GM23338 (cell line): ENCODE data around the gene PAIP2B. TPM values are rescaled to one million over a fixed set of nuclear protein-coding genes. Genes with fewer than 3 reads are reported as not detected.

Experiments used
- ATAC-seq: fragments of 200-7000 bp; cut with Tn5 transposase; 3 replicates; pipeline ENCODE4 v1.9.1; 2020
- DNase-seq: peaks from one replicate; pipeline ENCODE4 v3.0.0-alpha.2; 2015; ENCODE audit warnings: low spot score
- H2AFZ ChIP-seq: fragments of 200-600 bp; sonication (generic); 2 replicates; pipeline ENCODE4 v1.8.0; 2016; ENCODE audit warnings: antibody characterized with exemption, mild to moderate bottlenecking, moderate library complexity
- H3F3A ChIP-seq: fragments of 200-600 bp; sonication (generic); replicated peaks from 2 replicates; pipeline ENCODE4 v1.8.0; 2017; ENCODE audit warnings: antibody characterized with exemption, mixed run types, low read depth
- H3K27ac ChIP-seq: fragments of 200-600 bp; sonication (generic); 2 replicates; pipeline ENCODE4 v1.6.1; 2016; ENCODE audit warnings: low read depth
- H3K27me3 ChIP-seq: fragments of 200-600 bp; sonication (generic); 2 replicates; pipeline ENCODE4 v1.8.0; 2016; ENCODE audit warnings: mild to moderate bottlenecking, mixed run types, moderate library complexity; ENCODE audit not compliant: insufficient read depth
- H3K36me3 ChIP-seq: fragments of 200-600 bp; sonication (generic); 2 replicates; pipeline ENCODE4 v1.8.0; 2016; ENCODE audit warnings: mild to moderate bottlenecking; ENCODE audit not compliant: insufficient read depth
- H3K4me1 ChIP-seq: fragments of 200-600 bp; sonication (generic); 2 replicates; pipeline ENCODE4 v1.8.0; 2016; ENCODE audit warnings: mild to moderate bottlenecking, moderate library complexity; ENCODE audit not compliant: insufficient read depth
- H3K4me2 ChIP-seq: fragments of 200-600 bp; sonication (generic); 2 replicates; pipeline ENCODE4 v1.7.1; 2017; ENCODE audit warnings: mixed run types
- H3K4me3 ChIP-seq: fragments of 200-600 bp; sonication (generic); 2 replicates; pipeline ENCODE4 v1.6.1; 2016; ENCODE audit warnings: mixed run types
- H3K79me2 ChIP-seq: fragments of 200-600 bp; sonication (generic); replicated peaks from 2 replicates; pipeline ENCODE4 v1.8.0; 2017; ENCODE audit warnings: mild to moderate bottlenecking; ENCODE audit not compliant: insufficient read depth
- H3K9me2 ChIP-seq: fragments of 200-600 bp; sonication (generic); 2 replicates; pipeline ENCODE4 v1.8.0; 2017; ENCODE audit not compliant: insufficient read depth
- H4K20me1 ChIP-seq: fragments of 200-600 bp; sonication (generic); replicated peaks from 2 replicates; pipeline ENCODE4 v1.8.0; 2017; ENCODE audit warnings: mild to moderate bottlenecking; ENCODE audit not compliant: insufficient read depth
- H3K27ac Mint-ChIP-seq: 2 replicates; pipeline ENCODE4 v1.8.0; 2020; ENCODE audit warnings: inconsistent platforms, mild to moderate bottlenecking, moderate library complexity, mixed read lengths
- H3K27me3 Mint-ChIP-seq: 3 replicates; pipeline ENCODE4 v1.8.0; 2022; ENCODE audit warnings: low read depth, mild to moderate bottlenecking, moderate library complexity, mixed read lengths, inconsistent platforms; ENCODE audit not compliant: insufficient read depth, poor library complexity
- H3K36me3 Mint-ChIP-seq: 3 replicates; pipeline ENCODE4 v1.8.0; 2021; ENCODE audit warnings: low read depth, mild to moderate bottlenecking, inconsistent platforms, moderate library complexity, mixed read lengths
- H3K4me1 Mint-ChIP-seq: 3 replicates; pipeline ENCODE4 v1.8.0; 2020; ENCODE audit warnings: mild to moderate bottlenecking, inconsistent platforms, mixed read lengths
- H3K4me3 Mint-ChIP-seq: 3 replicates; pipeline ENCODE4 v1.8.0; 2021; ENCODE audit warnings: moderate library complexity, mild to moderate bottlenecking, inconsistent platforms, mixed read lengths
- H3K9me3 Mint-ChIP-seq: 3 replicates; pipeline ENCODE4 v1.8.0; 2020; ENCODE audit warnings: moderate library complexity, mild to moderate bottlenecking, inconsistent platforms, mixed read lengths
- CREB1 ChIP-seq: fragments of 250-450 bp; sonication (Bioruptor Pico); IDR thresholded peaks from 2 replicates; pipeline ENCODE4 v1.5.0; 2020; ENCODE audit warnings: low read depth, mild to moderate bottlenecking, moderate library complexity
- EZH2 ChIP-seq: fragments of 200-600 bp; sonication (generic); IDR thresholded peaks from one replicate; pipeline ENCODE4 v1.8.0; 2017; ENCODE audit warnings: antibody characterized with exemption, mild to moderate bottlenecking, low read depth; ENCODE audit not compliant: unreplicated experiment
- EZH2phosphoT487 ChIP-seq: fragments of 200-600 bp; sonication (generic); IDR thresholded peaks from one replicate; pipeline ENCODE4 v1.8.1; 2018; ENCODE audit warnings: antibody characterized with exemption; ENCODE audit not compliant: unreplicated experiment
- JUNB ChIP-seq: IDR thresholded peaks from one replicate; pipeline ENCODE4 v1.6.1; 2016; ENCODE audit warnings: antibody characterized with exemption; ENCODE audit not compliant: unreplicated experiment
- NANOG ChIP-seq: IDR thresholded peaks from 2 replicates; pipeline ENCODE4 v1.6.1; 2016; ENCODE audit warnings: antibody characterized with exemption, borderline replicate concordance
- POLR2AphosphoS5 ChIP-seq: IDR thresholded peaks from 2 replicates; pipeline ENCODE4 v1.6.1; 2016; ENCODE audit warnings: antibody characterized with exemption, low read depth
- STAT1 ChIP-seq: IDR thresholded peaks from one replicate; pipeline ENCODE4 v1.6.1; 2016; ENCODE audit warnings: antibody characterized with exemption; ENCODE audit not compliant: unreplicated experiment
- ZNF114 ChIP-seq: fragments of 250-450 bp; sonication (Bioruptor Pico); IDR thresholded peaks from 2 replicates; pipeline ENCODE4 v1.5.0; 2020; ENCODE audit warnings: mild to moderate bottlenecking, moderate library complexity
- ZNF331 ChIP-seq: fragments of 250-450 bp; sonication (Bioruptor Pico); IDR thresholded peaks from 2 replicates; pipeline ENCODE4 v1.5.0; 2020; ENCODE audit warnings: low read depth, mild to moderate bottlenecking, moderate library complexity
- polyA plus RNA-seq: library from polyadenylated mRNA; unstranded; fragments of >200 nt; fragmentation: Nextera tagmentation; extraction: Ambion mirVana; gene quantifications from 2 replicates; pipeline ENCODE4 v1.2.1, GENCODE V29; 2016
- total RNA-seq: library from RNA; depleted of rRNA; stranded (reverse); fragments of >200 nt; shearing (Covaris generic); gene quantifications from 2 replicates; pipeline ENCODE4 v1.2.3, GENCODE V29; 2014
- TF ChIP-seq, protein P1 (sequence below), 2 experiments: fragments of 200-600 bp in 1 of 2; sonication (generic) in 1 of 2; conservative IDR thresholded peaks; 2 replicates each; pipeline versions ENCODE4 v1.5.1 to v1.6.1; 2016 to 2017; ENCODE audit warnings: antibody characterized with exemption in 2 of 2, low read depth in 2 of 2, mild to moderate bottlenecking in 2 of 2, moderate library complexity in 1 of 2
- TF ChIP-seq, protein P2 (sequence below): IDR thresholded peaks from 2 replicates; pipeline ENCODE4 v1.6.1; 2016; ENCODE audit warnings: antibody characterized with exemption
- TF ChIP-seq, protein P3 (sequence below): fragments of 250-450 bp; sonication (Bioruptor Pico); IDR thresholded peaks from 2 replicates; pipeline ENCODE4 v1.5.0; 2020; ENCODE audit warnings: mild to moderate bottlenecking, moderate library complexity
- TF ChIP-seq, protein P4 (sequence below): IDR thresholded peaks from one replicate; pipeline ENCODE4 v1.6.1; 2018; ENCODE audit warnings: antibody characterized with exemption; ENCODE audit not compliant: unreplicated experiment

PAIP2B gene
- total and polyA plus RNA-seq, 2 experiments from 2014 or later = 7.6 to 29.7 TPM

DNA sequence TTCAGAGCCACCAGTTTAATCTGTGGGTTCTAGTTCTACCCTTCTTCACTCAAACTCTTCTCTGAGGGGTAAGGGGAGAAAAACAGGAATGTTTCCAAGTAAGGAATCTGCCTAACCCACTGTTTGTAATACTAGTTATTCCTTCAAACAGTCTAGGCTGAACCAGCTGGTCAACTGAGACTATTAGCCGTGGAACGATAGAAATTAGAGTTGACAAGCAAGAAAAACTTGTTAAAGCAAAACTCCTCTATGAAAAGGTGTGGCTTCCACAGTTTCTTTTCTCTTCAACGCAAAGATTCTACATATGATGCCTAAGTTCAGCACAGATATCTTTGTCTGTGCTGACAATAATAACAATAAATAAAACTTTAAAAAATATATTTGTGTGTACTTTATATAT lies 11.5 kb downstream of the PAIP2B start:
- H3K9me2 ChIP-seq = no peaks in the 10 kb centered on the region
- no peak overlapping the region for H3K27ac Mint-ChIP-seq
- H3K4me1 ChIP-seq = no peaks in the 10 kb centered on the region
- peaks cover 10% of the 10 kb centered on the region; the same call in 1 of the 2 replicates for H4K20me1 ChIP-seq
- H3K4me2 ChIP-seq = no peak overlapping the region
- no peaks in the 10 kb centered on the region; the same call in 1 of the 2 replicates for H3K36me3 ChIP-seq
- H3K27me3 Mint-ChIP-seq = peaks cover 5% of the 10 kb centered on the region
- 0 out of 3 replicates have a peak, but pooled peaks cover 3% of the 10 kb centered on the region for H3K36me3 Mint-ChIP-seq
- H3F3A ChIP-seq = no peaks in the 10 kb centered on the region
- H3K27ac ChIP-seq = no peak overlapping the region
- H3K79me2 ChIP-seq = peaks cover 21% of the 10 kb centered on the region
- no peak overlapping the region for H3K4me3 ChIP-seq
- H2AFZ ChIP-seq = no peak overlapping the region
- no peaks in the 10 kb centered on the region; the same call in 2 of the 3 replicates for H3K9me3 Mint-ChIP-seq
- no peak for DNase-seq
- TF ChIP-seq, protein P1, sequence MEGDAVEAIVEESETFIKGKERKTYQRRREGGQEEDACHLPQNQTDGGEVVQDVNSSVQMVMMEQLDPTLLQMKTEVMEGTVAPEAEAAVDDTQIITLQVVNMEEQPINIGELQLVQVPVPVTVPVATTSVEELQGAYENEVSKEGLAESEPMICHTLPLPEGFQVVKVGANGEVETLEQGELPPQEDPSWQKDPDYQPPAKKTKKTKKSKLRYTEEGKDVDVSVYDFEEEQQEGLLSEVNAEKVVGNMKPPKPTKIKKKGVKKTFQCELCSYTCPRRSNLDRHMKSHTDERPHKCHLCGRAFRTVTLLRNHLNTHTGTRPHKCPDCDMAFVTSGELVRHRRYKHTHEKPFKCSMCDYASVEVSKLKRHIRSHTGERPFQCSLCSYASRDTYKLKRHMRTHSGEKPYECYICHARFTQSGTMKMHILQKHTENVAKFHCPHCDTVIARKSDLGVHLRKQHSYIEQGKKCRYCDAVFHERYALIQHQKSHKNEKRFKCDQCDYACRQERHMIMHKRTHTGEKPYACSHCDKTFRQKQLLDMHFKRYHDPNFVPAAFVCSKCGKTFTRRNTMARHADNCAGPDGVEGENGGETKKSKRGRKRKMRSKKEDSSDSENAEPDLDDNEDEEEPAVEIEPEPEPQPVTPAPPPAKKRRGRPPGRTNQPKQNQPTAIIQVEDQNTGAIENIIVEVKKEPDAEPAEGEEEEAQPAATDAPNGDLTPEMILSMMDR (conservative IDR thresholded peaks at IDR 0.05; ENCODE audit: low read depth in 2 of 2) = no peak
- TF ChIP-seq EZH2 (no peak), CREB1 (CRISPR knock-in tag) (no peak), JUNB (no peak), NANOG (no peak), STAT1 (no peak), ZNF114 (no peak), EZH2phosphoT487 (no peak), ZNF331 (CRISPR knock-in tag) (no peak), POLR2AphosphoS5 (no peak)
- TF ChIP-seq, protein P2, sequence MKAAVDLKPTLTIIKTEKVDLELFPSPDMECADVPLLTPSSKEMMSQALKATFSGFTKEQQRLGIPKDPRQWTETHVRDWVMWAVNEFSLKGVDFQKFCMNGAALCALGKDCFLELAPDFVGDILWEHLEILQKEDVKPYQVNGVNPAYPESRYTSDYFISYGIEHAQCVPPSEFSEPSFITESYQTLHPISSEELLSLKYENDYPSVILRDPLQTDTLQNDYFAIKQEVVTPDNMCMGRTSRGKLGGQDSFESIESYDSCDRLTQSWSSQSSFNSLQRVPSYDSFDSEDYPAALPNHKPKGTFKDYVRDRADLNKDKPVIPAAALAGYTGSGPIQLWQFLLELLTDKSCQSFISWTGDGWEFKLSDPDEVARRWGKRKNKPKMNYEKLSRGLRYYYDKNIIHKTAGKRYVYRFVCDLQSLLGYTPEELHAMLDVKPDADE = no peak
- TF ChIP-seq, protein P3, sequence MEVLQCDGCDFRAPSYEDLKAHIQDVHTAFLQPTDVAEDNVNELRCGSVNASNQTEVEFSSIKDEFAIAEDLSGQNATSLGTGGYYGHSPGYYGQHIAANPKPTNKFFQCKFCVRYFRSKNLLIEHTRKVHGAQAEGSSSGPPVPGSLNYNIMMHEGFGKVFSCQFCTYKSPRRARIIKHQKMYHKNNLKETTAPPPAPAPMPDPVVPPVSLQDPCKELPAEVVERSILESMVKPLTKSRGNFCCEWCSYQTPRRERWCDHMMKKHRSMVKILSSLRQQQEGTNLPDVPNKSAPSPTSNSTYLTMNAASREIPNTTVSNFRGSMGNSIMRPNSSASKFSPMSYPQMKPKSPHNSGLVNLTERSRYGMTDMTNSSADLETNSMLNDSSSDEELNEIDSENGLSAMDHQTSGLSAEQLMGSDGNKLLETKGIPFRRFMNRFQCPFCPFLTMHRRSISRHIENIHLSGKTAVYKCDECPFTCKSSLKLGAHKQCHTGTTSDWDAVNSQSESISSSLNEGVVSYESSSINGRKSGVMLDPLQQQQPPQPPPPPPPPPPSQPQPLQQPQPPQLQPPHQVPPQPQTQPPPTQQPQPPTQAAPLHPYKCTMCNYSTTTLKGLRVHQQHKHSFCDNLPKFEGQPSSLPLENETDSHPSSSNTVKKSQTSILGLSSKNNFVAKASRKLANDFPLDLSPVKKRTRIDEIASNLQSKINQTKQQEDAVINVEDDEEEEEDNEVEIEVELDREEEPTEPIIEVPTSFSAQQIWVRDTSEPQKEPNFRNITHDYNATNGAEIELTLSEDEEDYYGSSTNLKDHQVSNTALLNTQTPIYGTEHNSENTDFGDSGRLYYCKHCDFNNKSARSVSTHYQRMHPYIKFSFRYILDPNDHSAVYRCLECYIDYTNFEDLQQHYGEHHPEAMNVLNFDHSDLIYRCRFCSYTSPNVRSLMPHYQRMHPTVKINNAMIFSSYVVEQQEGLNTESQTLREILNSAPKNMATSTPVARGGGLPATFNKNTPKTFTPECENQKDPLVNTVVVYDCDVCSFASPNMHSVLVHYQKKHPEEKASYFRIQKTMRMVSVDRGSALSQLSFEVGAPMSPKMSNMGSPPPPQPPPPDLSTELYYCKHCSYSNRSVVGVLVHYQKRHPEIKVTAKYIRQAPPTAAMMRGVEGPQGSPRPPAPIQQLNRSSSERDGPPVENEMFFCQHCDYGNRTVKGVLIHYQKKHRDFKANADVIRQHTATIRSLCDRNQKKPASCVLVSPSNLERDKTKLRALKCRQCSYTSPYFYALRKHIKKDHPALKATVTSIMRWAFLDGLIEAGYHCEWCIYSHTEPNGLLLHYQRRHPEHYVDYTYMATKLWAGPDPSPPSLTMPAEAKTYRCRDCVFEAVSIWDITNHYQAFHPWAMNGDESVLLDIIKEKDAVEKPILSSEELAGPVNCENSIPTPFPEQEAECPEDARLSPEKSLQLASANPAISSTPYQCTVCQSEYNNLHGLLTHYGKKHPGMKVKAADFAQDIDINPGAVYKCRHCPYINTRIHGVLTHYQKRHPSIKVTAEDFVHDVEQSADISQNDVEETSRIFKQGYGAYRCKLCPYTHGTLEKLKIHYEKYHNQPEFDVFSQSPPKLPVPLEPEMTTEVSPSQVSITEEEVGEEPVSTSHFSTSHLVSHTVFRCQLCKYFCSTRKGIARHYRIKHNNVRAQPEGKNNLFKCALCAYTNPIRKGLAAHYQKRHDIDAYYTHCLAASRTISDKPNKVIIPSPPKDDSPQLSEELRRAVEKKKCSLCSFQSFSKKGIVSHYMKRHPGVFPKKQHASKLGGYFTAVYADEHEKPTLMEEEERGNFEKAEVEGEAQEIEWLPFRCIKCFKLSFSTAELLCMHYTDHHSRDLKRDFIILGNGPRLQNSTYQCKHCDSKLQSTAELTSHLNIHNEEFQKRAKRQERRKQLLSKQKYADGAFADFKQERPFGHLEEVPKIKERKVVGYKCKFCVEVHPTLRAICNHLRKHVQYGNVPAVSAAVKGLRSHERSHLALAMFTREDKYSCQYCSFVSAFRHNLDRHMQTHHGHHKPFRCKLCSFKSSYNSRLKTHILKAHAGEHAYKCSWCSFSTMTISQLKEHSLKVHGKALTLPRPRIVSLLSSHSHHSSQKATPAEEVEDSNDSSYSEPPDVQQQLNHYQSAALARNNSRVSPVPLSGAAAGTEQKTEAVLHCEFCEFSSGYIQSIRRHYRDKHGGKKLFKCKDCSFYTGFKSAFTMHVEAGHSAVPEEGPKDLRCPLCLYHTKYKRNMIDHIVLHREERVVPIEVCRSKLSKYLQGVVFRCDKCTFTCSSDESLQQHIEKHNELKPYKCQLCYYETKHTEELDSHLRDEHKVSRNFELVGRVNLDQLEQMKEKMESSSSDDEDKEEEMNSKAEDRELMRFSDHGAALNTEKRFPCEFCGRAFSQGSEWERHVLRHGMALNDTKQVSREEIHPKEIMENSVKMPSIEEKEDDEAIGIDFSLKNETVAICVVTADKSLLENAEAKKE (CRISPR knock-in tag) = no peak
- TF ChIP-seq, protein P4, sequence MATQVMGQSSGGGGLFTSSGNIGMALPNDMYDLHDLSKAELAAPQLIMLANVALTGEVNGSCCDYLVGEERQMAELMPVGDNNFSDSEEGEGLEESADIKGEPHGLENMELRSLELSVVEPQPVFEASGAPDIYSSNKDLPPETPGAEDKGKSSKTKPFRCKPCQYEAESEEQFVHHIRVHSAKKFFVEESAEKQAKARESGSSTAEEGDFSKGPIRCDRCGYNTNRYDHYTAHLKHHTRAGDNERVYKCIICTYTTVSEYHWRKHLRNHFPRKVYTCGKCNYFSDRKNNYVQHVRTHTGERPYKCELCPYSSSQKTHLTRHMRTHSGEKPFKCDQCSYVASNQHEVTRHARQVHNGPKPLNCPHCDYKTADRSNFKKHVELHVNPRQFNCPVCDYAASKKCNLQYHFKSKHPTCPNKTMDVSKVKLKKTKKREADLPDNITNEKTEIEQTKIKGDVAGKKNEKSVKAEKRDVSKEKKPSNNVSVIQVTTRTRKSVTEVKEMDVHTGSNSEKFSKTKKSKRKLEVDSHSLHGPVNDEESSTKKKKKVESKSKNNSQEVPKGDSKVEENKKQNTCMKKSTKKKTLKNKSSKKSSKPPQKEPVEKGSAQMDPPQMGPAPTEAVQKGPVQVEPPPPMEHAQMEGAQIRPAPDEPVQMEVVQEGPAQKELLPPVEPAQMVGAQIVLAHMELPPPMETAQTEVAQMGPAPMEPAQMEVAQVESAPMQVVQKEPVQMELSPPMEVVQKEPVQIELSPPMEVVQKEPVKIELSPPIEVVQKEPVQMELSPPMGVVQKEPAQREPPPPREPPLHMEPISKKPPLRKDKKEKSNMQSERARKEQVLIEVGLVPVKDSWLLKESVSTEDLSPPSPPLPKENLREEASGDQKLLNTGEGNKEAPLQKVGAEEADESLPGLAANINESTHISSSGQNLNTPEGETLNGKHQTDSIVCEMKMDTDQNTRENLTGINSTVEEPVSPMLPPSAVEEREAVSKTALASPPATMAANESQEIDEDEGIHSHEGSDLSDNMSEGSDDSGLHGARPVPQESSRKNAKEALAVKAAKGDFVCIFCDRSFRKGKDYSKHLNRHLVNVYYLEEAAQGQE = no peak
- no peaks in the 10 kb centered on the region for H3K4me1 Mint-ChIP-seq
- no peak overlapping the region for H3K4me3 Mint-ChIP-seq
- ATAC-seq = no peak
- no peaks in the 10 kb centered on the region for H3K27me3 ChIP-seq
